Sigmoid colon (tissue), 7 donors: ENCODE measurements around the gene PTPRO. TPM values are rescaled to one million over a fixed set of nuclear protein-coding genes. Genes with fewer than 3 reads are reported as not detected.

Experiments
- DNase-seq: peaks from one replicate; pipeline ENCODE4 v3.0.0-alpha.2; 2019
- H3K27ac ChIP-seq, 4 donors: fragments of 200-600 bp; sonication (generic); one replicate each; pipeline ENCODE4 v1.5.1; 2016 to 2019; ENCODE audit warnings: mild to moderate bottlenecking in 1 of 4
- H3K27me3 ChIP-seq, 3 donors: fragments of 200-600 bp; sonication (generic); one replicate each; pipeline ENCODE4 v1.5.1; 2019; ENCODE audit warnings: mild to moderate bottlenecking in 1 of 3
- H3K36me3 ChIP-seq, 4 donors: fragments of 200-600 bp; sonication (generic); one replicate each; pipeline ENCODE4 v1.5.1; 2016 to 2019
- H3K4me1 ChIP-seq, 4 donors: fragments of 200-600 bp; sonication (generic); one replicate each; pipeline ENCODE4 v1.5.1; 2017 to 2019
- H3K4me3 ChIP-seq, 4 donors: fragments of 200-600 bp; sonication (generic); one replicate each; pipeline ENCODE4 v1.5.1; 2017 to 2019; ENCODE audit warnings: mild to moderate bottlenecking in 2 of 4, moderate library complexity in 1 of 4
- H3K9me3 ChIP-seq, 4 donors: fragments of 200-600 bp in 3 of 4; sonication (generic) in 3 of 4; one replicate each; pipeline versions ENCODE4 v1.5.1 to v1.6.1; 2013 to 2019
- CTCF ChIP-seq, 4 experiments: fragments of 450-650 bp in 3 of 4; fragments of 200-600 bp in 1 of 4; IDR thresholded peaks; one replicate each; pipeline ENCODE4 v1.5.1; 2016 to 2019; ENCODE audit warnings: antibody characterized with exemption in 4 of 4, mild to moderate bottlenecking in 3 of 4, moderate library complexity in 2 of 4
- EP300 ChIP-seq, 4 donors: sonication (generic); formaldehyde crosslinking; IDR thresholded peaks; one replicate each; pipeline ENCODE4 v1.6.1; 2017; ENCODE audit warnings: antibody characterized with exemption in 4 of 4
- POLR2A ChIP-seq, 2 donors: fragments of 450-650 bp; IDR thresholded peaks; one replicate each; pipeline ENCODE4 v1.6.1; 2016; ENCODE audit warnings: antibody characterized with exemption in 2 of 2, mild to moderate bottlenecking in 2 of 2, moderate library complexity in 2 of 2
- POLR2AphosphoS5 ChIP-seq, 4 donors: sonication (generic); formaldehyde crosslinking; IDR thresholded peaks; one replicate each; pipeline ENCODE4 v1.6.1; 2017; ENCODE audit warnings: antibody characterized with exemption in 4 of 4
- WGBS, 2 donors: extraction: QIAGEN DNeasy Blood & Tissue Kit; methylation state at CpG; one replicate each; pipeline ENCODE4 v1.1.7; 2013; 5-methylcytosine and 5-hydroxymethylcytosine counted together
- intact Hi-C: fragments of 100-400 bp; cut with DNase I; formaldehyde crosslinking; loops from one replicate; pipeline ENCODE4 v1.15.1; 2023
- polyA plus RNA-seq, 3 donors: library from polyadenylated mRNA; stranded (reverse); fragments of 200-250 nt; gene quantifications; one replicate each; pipeline ENCODE4 v1.2.3, GENCODE V29; 2013
- total RNA-seq, 4 donors: library from RNA; depleted of rRNA; stranded (reverse); fragments of >200 nt; gene quantifications; one replicate each; pipeline ENCODE4 v1.1.0, GENCODE V29; 2016
- donor health status: healthy with polysubstance abuse.
- donor health status: Bipolar disorder and iron deficiency.
- donor health status: healthy.

The PTPRO gene
- total and polyA plus RNA-seq, 7 donors: 0.99 to 8.5 (median 1.9) TPM

DNA sequence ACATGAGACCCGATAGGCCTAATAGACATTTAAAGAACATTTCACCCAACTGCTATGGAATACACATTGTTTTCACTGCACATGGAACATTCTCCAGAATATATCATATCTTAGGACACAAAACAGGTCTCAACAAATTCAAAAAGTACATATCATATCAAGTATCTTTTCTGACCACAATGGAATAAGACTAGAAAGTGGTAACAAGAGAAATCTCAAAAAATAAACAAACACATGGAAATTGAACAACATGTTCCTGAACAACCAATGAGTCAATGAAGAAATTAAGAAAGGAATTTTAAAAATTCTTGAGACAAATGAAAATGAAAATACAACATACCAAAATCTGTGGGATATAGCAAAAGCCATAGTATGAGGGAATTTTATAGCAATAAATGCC is 208.1 kb downstream of the PTPRO start:
- H3K27ac ChIP-seq: no peak overlapping the region
- no peaks in the 10 kb centered on the region for H3K4me1 ChIP-seq
- TF ChIP-seq EP300 (IDR thresholded peaks at IDR 0.05): no peak
- TF ChIP-seq POLR2A (IDR thresholded peaks at IDR 0.05): no peak
- TF ChIP-seq POLR2AphosphoS5 (IDR thresholded peaks at IDR 0.05): no peak
- TF ChIP-seq CTCF (IDR thresholded peaks at IDR 0.05): no peak
- H3K9me3 ChIP-seq: no peaks in the 10 kb centered on the region
- H3K4me3 ChIP-seq: no peak overlapping the region
- no peaks in the 10 kb centered on the region for H3K36me3 ChIP-seq
- 97 to 98% methylated on average over 1 of the region's 1 CpG for WGBS, 2 donors
- H3K27me3 ChIP-seq: no peaks in the 10 kb centered on the region
- intact Hi-C loops: loop anchor here (5.0 kb wide), 1 partner anchor 52 kb away; no protein-coding TSS in a partner anchor
- no peak for DNase-seq

DNA sequence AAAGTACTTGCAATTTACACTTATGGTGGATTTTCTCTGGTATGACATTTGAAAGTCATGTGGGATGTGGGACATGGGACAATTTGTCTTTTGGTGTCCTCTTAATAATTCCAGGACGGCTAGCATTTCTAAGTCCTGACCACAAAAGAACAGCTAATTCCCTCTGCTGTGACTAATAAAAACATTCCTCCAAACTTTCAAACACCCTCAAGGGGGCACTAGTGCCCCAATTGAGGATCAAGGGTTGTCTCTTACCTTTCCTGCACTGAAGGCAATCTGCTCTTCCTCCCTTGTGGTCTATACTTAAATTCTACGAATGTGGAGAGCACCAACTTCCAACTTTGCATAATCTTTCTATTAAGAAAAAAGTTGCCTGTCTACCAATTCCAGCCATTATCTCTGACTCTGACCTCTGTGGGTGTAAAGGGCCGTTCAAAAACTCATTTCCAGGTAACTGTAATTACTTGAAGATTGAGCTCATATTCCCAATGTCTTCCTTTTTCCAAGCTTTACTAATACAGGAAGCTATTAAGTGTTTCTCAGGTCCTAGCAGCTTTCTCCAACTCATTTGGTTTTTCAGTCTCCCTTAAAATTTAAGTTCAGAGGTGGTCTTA is 210.2 kb downstream of the PTPRO start:
- Histone ChIP-seq H3K4me1 (peaks cover 0 to 7% (median 0%) of the 10 kb centered on the region in 4 donors), H3K27ac (no peak overlapping the region), H3K27me3 (no peaks in the 10 kb centered on the region), H3K36me3 (no peaks in the 10 kb centered on the region), H3K4me3 (no peak overlapping the region), H3K9me3 (no peaks in the 10 kb centered on the region)
- intact Hi-C loops: loop anchor here (5.0 kb wide), 1 partner anchor 50 kb away; no protein-coding TSS in a partner anchor
- DNase-seq: no peak
- TF ChIP-seq POLR2A (IDR thresholded peaks at IDR 0.05) (no peak), POLR2AphosphoS5 (IDR thresholded peaks at IDR 0.05) (no peak), CTCF (IDR thresholded peaks at IDR 0.05) (peak in 3 of 4 experiments; percentile 15 to 48 (median 25)), EP300 (IDR thresholded peaks at IDR 0.05) (no peak)
- 8 to 31% methylated on average over 3 of the region's 3 CpGs for WGBS, 2 donors

DNA sequence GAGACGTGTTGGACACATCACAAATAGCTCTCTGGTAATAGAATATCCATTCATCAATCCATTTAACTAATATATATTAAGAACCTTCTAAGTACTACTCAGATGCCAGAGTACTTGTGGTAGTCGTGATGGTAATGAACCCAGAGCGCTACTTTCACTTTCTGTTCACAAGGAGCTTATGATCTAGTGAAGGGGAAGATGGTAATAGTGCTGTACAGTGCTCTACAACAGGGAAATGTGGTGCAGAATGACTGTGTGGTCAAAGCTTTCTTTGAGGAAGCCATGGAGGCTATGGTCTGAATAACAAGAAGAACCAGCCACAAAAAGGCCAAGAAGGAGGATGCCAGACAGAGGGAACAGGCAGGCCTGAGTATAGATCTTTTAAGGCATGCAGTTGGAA is 212.0 kb downstream of the PTPRO start:
- no peak for DNase-seq
- Histone ChIP-seq H3K27me3 (no peaks in the 10 kb centered on the region), H3K36me3 (no peaks in the 10 kb centered on the region), H3K9me3 (no peaks in the 10 kb centered on the region), H3K27ac (peak overlapping the region in 2 of 4 donors; percentile 29 to 49), H3K4me3 (no peak overlapping the region), H3K4me1 (peaks cover 0 to 8% (median 0%) of the 10 kb centered on the region in 4 donors)
- WGBS, 2 donors: 52 to 61% methylated on average over 3 of the region's 3 CpGs
- TF ChIP-seq POLR2AphosphoS5 (IDR thresholded peaks at IDR 0.05) (no peak), CTCF (IDR thresholded peaks at IDR 0.05) (no peak), EP300 (IDR thresholded peaks at IDR 0.05) (no peak), POLR2A (IDR thresholded peaks at IDR 0.05) (no peak)
- intact Hi-C loops: loop anchor here (5.0 kb wide), 1 partner anchor 48 kb away; no protein-coding TSS in a partner anchor

DNA sequence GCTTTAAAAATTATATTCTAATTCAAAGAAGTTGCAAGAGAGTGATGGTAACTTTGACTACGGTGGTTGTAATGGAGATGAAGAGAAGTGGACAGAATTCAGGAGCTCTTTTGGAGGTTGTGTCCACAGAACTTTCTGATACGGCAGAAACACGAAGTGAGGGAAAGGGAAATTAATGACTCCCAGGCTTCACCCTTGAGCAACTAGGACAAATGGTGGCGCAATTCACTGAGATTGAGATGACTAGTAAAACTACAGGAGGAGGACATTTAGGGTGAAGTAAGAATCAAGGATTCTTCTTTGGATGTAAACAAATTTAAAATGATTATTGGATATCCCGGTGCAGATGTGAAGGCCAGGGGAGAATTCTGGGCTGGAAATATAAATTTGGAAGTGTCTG is 212.6 kb downstream of the PTPRO start:
- H3K9me3 ChIP-seq: no peaks in the 10 kb centered on the region
- peaks cover 0 to 11% (median under 1%) of the 10 kb centered on the region in 4 donors for H3K4me1 ChIP-seq
- DNase-seq: no peak
- H3K4me3 ChIP-seq: no peak overlapping the region
- 74 to 88% methylated on average over 5 of the region's 5 CpGs for WGBS, 2 donors
- TF ChIP-seq POLR2AphosphoS5 (IDR thresholded peaks at IDR 0.05) (no peak), EP300 (IDR thresholded peaks at IDR 0.05) (no peak), CTCF (IDR thresholded peaks at IDR 0.05) (no peak), POLR2A (IDR thresholded peaks at IDR 0.05) (no peak)
- peak overlapping the region in 2 of 4 donors; percentile 29 to 49 for H3K27ac ChIP-seq
- intact Hi-C loops: loop anchor here (5.0 kb wide), 1 partner anchor 47 kb away; no protein-coding TSS in a partner anchor
- H3K36me3 ChIP-seq: no peaks in the 10 kb centered on the region
- H3K27me3 ChIP-seq: no peaks in the 10 kb centered on the region
